Medulla oblongata (tissue), 1 donor: ENCODE results near the gene CXCL17.
A peak's percentile ranks its signal among the peaks of the same experiment; 100 is the strongest.
"Not testable (repeated sequence)": the region's sequence is repeated elsewhere in the genome, so short reads cannot be mapped to it uniquely, and the experiment has no call there.

ENCODE experiments used
- DNase-seq: peaks from one replicate; pipeline ENCODE4 v3.0.0-alpha.2; 2015; ENCODE audit errors: extremely low spot score

Gene CXCL17

DNA sequence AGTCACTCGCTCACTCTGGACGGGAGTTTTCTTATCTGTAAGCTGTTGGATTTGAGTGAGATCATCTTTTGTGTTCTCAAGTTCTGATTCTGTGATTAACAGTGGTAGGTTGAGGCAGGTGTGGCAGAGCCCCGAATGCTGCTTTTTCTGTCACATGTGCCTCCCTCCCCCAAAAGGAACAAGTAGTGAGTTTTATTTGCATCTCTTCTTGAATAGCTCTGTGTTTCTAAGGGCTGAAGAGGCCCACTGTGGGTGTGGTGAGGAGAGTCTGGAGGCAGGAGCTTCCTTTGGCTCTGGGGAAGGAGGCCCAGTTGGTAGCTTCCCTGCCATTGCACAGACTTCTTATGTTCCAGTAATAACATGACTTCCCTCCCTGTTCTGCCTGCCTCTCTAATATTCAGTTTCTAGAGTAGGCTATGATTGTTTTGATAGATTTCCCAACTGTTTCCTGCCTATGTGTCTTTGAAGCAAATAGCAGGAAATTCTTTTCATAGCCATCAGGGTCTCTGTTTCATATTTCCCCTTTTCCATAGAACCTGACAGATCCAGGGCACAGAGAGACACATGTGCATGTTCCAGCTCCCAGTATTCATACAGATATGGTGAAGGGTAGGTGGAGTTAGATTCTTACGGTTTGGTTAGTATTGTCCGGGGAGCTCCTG lies 23.9 kb upstream of the CXCL17 start:
- no peak for DNase-seq

DNA sequence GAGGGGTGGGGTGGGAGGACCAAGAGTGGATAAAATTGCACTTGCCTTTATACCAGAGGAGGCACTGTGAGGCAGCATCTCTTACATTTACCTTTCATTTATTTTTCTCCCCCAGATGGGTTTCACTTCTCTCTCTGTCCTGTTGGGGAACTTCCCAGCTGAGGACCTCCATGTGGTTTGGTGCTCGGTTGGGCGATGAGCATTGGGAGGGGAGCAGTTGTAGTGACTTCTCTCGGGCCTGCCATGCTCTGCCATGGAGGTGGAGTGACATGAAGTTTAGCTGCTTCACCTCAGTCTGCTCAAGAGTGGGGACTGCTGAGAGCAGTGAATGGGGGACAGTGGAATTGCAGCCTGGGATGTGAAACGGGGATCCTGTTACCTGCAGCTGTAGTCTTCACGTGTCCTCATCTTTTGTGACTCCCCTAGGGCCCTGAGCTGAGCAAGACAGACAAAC lies 23.1 kb upstream of the CXCL17 start:
- DNase-seq, result peak; percentile 62

DNA sequence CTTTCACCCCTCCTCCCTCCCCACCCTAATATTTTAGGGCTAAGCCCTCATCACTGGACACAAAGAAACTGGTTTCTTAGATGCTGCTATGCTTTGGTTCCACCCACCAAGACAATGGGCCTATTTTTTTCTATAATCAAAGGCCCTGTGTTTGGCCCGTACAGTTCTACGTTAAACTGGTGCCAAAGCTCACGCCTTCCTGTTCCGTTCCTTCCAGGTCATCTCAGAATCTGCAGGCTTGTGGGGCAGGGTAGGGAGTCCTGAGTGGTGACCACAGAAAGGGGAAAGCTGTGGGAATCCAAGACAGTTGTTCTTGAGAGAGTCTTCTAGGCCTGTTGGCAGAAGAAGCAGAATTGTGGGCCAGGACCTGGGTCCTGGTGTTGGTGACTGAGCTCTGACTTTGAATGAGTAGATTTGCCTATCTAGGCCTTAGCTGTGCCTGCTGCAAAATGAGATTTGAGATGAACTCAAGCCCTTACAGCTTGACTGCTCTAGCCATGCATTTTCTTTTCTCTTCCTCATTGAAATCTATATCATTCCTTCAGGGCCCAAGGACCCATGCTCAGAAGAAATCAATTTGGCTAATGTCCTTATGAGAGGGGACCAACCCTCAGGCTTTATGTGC lies 19.1 kb upstream of the CXCL17 start:
- peak; percentile 93 for DNase-seq

DNA sequence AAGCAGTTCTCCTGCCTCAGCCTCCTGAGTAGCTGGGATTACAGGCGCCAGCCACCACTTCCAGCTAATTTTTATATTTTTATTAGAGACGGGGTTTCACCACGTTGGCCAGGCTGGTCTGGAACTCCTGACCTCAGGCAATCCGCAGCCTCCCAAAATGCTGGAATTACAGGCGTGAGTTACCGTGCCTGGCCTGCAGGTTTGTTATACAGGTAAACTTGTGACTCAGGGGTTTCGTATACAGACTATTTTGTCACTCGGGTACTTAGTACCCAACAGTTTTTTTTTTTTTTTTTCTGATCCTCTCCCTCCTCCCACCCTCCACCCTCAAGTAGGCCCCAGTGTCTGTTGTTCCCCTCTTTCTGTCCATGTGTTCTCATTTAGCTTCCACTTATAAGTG lies 18.5 kb upstream of the CXCL17 start:
- DNase-seq, result not testable (repeated sequence)

DNA sequence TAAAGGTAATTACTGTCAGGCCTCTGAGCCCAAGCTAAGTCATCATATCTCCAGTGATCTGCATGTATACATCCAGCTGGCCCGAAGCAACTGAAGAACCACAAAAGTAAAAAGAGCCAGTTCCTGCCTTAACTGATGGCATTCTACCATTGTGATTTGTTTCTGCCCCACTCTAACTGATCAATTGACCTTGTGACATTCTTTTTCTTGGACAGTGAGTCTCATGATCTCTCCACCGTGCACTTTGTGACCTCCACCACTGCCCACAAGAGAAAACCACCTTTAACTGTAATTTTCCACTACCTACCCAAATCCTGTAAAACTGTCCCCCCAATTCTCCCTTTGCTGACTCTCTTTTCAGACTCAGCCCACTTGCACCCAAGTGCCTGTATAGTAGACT lies 17.2 kb upstream of the CXCL17 start:
- no peak for DNase-seq

DNA sequence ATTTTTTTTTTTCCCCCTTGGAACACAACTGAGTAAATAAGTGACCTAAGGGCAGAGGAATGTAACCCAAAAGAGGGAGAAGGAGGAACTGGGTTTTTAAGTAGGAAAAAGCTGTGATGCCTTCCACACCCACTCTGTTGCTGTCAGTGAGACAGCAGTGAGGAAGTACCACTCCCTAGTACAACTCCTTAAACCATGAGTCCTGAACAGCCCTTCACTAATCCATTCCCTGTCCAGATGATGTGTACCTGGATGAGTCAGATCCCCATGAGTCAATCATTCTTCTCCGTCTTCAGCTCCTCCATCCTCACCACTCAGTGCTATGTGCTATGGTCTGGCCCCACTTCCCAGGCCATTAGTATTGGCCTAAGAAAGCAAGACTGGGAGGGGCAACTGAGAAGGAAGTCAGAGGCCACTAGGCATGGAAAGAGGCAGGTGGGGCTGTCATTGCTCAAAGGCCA lies 12.9 kb upstream of the CXCL17 start:
- no peak for DNase-seq

DNA sequence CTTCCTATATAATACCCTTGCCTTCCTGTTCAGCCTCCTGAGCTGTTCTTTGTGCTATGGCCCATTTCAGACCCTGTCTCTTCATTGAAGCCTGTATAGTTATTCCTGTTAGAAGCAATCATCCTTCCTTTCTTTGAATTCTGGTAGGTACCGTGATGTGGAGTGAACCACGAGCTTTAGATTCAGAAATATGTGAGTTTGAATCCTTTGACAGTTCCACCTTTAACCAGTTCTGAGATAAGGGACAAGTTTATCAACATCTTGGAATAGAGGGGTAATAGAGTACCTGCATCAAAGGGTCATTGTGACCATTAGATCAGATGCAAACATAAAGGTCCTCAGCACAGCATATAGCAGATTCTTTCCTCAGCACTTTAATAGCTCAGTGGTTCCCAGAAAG lies 12.3 kb upstream of the CXCL17 start:
- DNase-seq, result no peak

DNA sequence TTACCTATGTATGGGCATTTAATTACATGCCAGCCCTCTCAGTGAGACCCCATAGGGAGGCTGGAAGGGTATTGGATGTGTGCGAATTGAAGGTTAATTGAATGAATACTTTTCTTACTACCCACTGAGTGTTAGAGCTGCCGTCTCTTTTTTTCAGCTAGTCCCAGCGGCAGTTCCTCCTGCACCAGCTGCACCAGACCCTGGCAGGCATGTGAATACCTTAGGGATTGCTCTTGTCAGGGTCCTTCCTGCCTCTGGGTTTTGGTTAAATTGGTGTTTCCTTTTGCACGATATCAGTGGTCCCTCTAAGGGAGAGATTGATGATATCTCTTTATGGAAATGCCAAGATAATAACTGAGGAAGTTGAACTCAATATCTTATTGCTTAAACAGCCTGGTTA lies 9.8 kb upstream of the CXCL17 start:
- DNase-seq, result no peak

DNA sequence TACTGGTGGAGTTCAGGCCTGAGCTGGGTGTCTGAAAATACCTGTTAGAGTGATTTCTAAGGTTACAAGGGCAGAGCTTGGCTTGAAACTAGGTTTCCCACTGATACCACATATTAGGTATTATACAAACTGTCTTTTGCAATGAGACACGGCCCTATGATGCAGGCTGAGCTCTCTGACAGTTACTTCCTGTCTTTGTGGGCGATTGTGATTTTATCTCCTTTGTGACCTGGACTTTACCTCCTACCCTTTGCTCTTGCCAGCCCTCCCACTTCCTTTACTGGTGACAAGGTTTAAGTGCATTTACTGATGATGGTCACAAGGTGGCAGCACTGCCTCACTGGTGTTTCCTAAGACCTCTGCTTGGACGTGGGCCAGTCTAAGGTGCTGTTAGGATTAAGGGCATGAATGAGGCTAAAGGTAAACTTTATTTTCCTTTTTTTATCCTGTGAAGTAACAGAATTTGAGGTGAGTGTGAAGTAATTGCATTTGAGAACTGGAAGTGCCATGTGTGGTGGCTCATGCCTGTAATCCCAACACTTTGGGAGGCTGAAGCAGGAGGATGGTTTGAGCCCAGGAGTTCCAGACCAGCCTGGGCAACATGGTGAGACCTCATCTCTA lies 7.7 kb upstream of the CXCL17 start:
- peak; percentile 94 for DNase-seq

DNA sequence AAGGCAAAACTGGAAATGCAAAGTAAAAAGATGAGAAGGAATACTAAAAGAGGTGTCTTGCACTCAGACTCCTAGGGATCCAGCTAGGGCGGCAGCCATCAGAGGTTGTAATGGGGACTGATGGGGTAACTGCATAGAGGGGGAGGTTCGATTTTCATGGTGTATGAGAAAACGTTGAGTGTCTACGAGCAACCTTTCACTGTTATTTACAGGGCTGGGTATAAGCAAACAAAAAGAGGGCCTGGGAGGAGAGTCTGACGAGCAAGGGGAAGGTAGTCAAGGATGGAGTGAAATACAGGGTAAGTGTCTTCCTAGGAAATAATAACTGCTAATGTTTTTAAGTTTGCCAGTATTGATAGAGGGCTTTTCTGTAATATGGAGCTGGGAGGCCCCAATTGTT lies 5.6 kb upstream of the CXCL17 start:
- DNase-seq, result not testable (repeated sequence)

DNA sequence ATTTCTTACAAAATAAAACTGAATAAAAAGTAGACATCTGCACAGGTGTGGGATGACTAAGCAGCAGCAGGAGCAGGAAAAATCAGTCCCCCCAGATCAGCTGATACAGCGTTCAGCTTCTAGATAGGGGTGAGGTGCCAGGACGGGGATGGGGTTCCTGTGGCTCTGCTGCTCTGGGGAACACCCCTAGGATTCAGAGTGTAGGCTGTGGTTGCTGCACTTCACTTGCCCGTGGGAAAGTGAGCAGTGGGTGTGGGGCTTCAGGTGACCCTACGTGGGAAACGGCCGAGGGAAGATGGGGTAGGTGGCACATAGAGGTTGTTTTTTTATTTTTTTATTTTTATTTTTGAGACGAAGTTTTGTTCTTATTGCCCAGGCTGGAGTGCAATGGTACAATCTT lies 3.2 kb upstream of the CXCL17 start:
- no peak for DNase-seq

DNA sequence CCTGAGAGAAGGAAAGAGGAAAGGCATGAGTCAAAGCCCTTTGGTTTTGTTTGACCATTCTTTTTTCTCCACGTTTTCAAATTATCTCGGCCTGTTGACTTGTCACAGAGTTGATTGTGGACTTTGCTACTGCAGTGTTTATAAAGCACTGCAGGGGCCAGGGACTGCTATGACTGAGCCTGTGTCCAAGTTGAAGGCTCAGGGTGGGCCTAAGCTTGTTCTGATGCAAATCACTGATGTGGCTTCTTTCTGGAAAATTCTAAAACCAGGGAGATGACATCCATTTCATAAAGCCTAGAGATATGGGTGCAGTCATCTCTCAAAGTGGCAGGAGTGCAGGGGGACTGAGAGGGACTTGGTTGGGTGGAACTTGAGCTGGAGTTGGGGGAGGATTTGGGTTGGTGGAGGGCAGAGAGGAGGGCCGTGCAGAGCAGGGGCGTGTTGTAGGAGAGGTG lies 1.2 kb upstream of the CXCL17 start:
- no peak for DNase-seq

DNA sequence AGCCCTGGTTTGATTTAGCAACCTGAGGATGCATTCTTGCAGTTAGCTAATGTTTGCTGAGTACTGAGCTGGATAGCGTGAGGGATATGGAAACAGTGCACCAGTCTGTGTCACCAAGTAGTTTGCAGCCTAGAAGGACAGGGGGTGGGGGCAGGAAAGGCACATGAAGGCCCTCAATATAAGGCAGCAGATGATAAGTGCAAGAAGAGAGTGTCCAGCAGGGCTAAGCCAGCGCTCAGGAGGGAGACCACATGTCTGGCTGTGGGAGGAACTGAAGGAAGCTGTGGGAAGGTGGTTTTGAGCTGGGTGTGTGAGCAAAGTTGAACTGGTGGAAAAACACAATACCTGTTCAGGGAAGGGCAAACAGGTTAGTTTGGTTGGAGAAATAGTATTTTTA lies 1.7 kb downstream of the CXCL17 start:
- DNase-seq, result no peak

DNA sequence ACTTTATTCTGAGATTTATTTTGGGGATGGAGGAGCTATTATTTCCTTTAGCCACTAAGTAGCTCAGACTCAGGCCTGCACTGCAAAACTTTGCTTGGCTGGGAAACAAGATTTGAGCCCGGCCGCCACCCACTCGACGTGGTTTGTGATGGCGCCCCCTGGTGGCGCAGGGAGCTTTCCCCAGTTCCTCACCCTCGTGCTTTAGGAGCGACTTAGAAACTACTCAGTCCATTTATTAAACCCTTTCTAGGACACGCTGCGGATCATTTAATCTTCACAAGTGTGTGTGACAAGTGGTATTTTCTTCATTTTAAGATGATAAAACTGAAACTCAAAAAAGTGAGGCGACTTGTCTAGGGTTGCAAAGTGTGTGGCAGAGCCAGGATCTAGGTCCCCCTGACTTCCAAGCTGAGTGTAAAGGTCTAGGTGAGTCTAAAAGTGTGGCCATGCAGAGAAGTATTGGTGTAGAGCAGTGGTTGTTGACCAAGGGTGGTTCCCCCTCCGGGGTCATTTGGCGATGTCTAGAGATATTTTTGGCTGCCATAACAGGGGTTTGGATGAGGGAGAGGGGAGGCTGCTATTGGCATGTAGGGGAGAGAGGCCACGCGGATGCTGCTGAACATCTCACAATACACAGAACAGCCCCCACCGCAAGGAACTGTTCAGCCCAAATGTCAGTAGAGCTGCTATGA lies 2.2 kb downstream of the CXCL17 start:
- DNase-seq, result peak; percentile 79

DNA sequence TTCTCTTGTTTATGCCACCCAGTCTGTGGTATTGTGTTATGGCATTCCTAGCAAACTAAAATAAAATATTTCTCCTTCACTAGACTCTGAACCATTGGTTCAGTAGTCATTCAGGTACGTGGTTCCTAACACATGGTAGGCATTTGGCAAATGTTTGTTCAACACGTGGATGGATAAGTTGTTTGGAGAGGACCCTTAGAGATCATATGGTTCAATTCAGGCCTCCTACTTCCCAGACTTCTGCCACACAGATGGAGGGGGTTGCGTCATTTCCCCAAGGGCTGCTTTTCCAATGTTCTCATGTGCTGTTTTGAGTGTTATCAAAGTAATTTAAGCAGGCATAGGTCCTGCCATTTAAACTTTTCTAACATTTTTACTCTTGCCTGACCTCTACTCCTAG lies 6.7 kb downstream of the CXCL17 start:
- no peak for DNase-seq

DNA sequence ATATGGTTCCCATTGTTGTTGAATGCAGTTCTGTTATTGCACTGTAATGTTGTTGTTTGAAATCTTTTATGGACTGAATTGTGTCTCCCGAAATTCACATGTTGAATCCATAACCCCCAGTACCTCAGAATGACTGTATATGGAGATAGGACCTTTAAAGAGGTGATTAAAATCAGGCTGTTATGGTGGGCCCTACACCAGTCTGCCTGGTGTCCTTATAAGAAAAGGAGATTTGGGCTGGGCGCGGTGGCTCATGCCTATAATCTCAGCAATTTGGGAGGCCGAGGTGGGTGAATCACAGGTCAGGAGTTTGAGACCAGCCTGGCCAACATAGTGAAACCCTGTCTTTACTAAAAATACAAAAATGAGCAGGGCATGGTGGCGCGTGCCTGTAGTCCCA lies 7.4 kb downstream of the CXCL17 start:
- no peak for DNase-seq

DNA sequence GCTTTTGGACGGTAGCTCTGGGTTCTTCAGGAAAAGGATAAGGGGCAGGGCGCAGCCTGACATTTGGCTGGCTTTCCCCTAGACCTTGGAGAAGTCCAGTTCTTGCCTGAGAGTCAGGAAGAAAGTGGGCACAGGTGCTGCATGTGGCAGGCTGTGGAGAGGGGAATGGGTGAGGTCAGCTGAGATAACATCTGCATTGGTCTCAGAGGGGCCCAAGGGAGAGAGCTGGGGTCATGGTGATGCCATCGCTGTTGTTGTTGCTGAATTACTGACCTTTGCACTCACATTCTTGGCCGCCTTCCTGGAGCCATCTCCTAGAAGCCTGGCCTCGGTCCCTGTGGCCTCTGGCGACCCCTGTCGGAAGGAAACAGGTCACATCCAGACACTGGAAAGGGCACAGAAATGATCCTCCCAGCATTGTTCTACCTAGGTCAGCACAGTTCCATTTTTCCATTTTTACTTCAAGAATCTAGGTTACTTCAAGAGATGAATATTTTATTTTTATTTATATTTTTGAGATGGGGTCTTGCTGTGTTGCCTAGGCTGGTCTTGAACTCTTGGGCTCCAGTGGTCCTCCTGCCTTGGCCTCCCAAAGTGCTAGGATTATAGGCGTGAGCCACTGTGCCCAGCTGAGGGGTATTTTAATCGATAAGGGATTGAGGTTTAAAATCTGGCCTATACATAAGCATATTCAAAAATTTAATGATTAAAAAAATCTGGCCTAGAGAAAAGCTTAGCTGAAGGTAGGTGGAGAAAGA lies 9.1 kb downstream of the CXCL17 start:
- DNase-seq, result peak; percentile 90

DNA sequence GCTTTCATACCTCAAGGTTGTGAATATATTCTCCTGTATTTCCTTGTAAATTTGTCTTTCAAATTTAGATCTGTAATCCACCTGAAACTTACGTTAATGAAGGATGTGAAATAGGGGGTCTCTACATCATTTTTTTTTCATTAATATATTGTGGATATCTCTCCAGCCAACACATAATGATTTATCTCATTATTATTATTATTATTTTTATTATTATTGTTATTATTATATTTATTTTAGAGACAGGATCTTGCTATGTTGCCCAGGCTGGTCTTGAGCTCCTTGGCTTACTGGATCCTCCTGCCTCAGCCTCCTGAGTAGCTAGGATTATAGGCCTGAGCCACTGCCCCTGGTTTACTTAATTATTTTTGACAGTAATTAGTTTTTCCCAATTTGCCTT lies 11.3 kb downstream of the CXCL17 start:
- DNase-seq, result no peak

DNA sequence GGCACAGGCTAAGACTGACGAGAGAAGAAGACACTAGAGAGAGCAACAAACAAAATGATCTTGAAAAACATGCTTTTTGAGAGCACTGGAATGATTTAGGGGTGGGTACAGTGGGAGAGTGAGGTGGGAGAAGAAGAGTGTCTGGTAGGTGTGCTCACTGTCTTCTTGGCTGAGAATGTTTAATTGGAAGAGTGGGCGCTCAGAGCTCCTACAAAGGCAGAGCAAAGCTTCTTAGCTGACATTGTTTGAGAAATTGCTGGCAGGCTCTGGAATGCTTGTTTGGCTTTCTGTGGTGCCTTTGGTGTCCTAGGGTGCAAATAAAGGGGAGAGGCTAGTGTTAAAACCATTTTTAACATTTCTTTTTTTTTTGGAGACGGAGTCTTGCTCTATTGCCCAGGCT lies 14.1 kb downstream of the CXCL17 start:
- no peak for DNase-seq

DNA sequence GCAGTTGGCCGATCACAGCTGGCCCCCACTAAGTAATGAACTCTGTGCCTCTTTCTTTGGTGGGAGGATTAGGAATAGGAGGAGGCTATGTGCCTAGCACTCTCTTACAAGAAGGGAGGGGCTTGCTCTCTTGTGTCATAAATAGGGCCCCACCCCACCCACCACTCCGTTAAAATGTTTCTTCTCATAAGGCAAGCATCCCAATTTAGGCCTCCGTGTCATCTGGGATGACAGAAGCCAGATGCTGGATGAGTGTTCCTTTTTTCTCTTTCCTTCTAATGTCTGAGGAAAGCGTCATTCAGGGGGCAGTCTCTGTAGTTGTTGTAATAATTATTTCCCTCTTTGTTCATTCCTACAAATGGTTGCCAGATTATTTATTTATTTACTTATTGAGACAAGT lies 15.4 kb downstream of the CXCL17 start, which contains the start of gene LIPE:
Gene LIPE, minus strand, starts transcription at position 76 of the 400 bp plus-strand sequence. CDS start 239 bp downstream, outside the sequence.
- DNase-seq, result no peak

DNA sequence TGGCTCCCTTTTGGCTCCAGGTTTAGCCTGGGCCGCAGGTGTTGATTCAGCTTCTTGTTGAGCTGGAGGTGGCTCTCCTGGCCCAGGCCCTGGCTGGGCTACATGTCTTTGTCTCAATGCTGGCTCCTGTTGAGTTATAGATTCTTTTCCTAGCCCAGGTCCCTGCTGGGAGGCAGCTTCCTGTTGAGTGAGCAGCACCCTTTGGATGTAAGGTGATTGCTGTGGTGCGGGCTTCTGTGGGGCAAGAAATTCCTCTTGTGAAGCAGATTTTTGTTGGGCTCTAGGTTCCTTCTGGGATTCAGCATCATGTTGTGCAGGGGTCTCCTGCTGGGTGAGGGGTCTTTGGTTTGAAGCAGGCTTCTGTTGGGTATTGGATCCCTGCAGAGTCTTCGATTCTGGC lies 16.1 kb downstream of the CXCL17 start:
- no peak for DNase-seq

DNA sequence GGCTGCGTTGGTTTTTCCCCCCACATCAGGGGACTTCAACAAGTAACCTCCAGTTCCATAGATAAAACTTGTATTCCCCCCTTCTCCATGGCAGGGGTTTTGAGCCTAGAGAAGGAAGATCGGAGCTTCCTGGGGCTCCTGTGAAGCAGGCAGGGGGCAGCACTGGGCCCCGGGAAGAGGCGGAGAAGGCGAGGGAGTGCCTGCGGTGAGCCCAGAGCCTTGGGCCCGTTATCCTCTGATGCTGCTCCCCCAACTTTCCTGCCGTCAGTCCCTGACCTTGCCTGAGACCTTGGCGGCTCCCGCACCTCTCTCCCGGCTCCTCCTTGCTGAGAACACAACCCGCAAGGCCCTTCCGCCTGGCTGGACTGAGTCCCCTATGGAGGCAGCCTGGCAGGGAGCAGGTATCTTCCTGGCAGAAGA lies 18.0 kb downstream of the CXCL17 start:
- no peak for DNase-seq
